HS-5 (cell line): ENCODE data around the gene FMNL2.
"Not testable (repeated sequence)": the region's sequence is repeated elsewhere in the genome, so short reads cannot be mapped to it uniquely, and the experiment has no call there.

Source experiments
- DNase-seq: peaks from one replicate; pipeline ENCODE4 v3.0.0-alpha.2; 2012; ENCODE audit warnings: low read depth

The FMNL2 gene

DNA sequence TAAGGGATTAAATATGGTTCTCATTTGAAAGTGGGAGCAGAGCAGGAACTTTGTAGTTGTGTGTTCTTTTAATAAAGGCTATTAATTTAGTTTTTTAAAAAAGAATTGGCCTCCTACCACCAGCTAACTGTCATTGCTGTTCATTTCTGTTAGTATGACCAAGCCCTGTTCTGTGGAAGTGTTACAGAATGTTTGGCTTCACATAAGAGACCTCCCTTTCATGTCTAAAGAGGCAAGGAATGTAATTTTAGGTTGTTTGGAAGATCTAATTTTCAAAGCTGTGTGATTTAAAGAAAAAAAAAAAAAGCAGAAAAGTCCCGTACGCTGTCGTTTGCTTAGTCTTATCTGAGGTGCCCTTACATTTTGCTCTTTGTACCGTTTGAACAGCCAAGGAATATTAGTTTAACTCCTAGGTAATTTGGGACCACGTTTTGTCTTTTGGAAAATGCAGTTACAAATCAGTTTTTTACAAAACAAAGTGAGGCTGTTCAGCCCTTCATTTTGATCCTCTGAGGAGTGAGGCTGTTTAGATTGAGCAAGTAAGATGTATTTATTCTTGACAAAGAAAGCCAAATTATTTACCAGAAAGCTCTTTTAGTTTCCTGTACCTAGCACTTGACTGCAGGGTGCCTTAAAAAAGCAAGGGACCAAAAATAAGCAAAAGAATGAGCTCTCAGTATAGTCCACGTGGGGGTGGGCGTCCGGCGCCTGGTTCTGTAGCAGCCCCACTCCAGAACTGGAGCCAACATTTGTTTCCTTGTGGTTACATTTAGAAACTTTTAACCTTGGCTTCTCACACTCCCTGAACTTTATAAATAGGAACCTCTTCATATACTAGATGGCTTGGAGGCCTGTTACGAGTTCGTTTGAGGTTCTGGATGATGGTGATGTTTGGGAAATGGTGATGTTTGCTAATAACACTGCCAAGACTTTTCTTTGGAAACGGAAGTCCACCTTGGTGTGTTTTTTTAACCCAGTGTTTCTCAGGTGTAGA is 136.2 kb downstream of the FMNL2 start:
- no peak for DNase-seq

GRCh38 chr2:152472481-152472887 is 137.5 kb downstream of the FMNL2 start:
- DNase-seq = no peak

DNA sequence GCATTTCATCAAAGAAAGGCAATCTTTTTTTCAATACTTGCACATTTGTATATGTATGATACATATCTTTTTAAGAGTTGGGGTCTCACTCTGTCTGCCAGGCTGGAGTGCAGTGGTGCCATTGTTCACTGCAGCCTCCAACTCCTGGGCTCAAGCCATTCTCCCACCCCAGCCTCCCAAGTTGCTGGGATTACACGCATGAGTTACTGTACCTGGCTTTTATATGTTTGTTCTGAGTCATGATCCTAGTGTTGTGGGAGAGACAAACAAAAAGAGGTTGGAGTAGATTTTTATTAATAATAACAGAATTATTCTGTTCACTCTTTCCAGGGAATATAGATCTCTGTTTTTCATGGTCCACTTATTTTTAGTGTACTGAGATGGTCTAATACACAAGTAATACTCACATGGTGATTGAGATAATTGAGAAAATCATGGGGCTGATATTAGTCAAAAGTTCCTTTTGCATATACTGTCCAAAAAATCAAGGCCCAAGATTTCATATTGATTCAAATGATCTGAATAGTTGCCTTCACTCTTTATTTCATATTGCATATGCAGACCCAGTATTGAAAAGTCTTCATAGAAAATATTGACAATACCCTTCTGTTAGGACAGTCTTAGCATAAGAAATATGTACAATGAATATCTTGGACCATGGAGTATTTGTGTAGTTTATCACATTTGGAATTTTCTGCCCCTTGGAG is 138.3 kb downstream of the FMNL2 start:
- no peak for DNase-seq

DNA sequence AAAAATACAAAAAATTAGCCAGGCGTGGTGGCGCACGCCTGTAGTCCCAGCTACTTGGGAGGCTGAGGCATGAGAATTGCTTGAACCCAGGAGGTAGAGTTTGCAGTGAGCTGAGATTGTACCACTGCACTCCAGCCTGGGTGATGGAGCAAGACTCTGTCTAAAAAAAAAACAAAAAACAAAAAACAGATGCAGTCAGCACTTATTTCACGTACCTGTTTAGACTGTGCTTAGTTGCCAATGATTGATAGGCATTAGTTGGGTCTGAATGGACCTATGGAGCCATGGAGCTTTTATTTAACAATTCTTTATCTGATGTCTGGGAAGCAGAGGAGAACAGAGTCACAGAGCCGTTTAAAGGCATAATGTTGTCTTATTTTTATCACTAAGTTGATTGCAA is 139.5 kb downstream of the FMNL2 start:
- DNase-seq = not testable (repeated sequence)

DNA sequence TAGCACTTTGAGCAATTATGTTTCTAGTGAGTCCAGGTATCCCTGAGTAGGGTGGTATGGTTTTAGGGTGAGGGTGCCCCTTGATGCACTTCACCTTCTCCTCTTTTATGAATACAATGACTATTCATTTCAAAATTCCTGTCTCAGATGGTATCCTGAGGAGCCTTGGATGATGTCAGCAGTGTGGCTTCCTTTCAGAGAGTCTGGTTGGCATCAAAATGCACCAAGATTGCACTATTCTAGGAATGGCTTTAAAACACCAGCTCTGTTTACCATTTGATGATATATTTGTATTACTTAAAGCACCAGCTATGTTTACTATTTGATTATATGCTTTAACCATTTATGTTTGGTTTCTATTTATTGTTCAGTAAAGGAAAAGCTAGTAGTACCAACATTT is 141.0 kb downstream of the FMNL2 start:
- no peak for DNase-seq

DNA sequence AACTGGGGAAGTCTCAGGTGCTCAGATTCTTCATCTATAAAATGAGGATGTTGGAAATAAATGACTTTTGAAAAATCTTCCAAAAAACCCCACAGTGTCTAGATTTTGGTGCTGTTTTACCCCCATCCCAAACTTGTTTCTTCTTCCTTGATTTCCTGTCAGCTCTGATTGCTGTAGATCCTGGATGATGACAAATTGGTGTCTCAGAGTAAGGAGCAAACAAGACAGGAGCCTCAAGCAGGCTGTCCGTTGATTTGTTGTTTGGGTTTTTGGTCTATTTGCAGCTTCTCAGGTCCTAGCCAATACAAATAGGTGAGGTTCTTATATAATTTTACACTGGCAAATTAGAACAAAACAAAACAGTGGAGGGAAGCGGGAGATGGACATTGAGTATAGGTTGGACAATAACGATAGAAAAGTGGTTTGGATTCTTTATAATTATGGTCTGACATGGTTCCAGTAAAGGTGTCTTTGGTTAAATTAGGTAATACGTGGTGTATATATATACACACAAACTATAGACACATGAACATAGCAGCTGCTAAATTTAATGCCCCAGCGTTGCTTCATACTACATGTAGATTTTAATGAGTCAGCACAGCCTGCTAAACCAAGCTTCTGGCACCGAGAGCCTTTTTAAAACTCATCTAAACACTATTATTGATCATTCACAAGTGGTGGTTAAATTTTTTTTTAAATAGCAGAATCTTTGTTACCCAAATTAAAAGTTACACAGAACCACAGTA is 142.5 kb downstream of the FMNL2 start:
- DNase-seq = no peak

GRCh38 chr2:152479282-152479681 is 144.3 kb downstream of the FMNL2 start:
- no peak for DNase-seq

DNA sequence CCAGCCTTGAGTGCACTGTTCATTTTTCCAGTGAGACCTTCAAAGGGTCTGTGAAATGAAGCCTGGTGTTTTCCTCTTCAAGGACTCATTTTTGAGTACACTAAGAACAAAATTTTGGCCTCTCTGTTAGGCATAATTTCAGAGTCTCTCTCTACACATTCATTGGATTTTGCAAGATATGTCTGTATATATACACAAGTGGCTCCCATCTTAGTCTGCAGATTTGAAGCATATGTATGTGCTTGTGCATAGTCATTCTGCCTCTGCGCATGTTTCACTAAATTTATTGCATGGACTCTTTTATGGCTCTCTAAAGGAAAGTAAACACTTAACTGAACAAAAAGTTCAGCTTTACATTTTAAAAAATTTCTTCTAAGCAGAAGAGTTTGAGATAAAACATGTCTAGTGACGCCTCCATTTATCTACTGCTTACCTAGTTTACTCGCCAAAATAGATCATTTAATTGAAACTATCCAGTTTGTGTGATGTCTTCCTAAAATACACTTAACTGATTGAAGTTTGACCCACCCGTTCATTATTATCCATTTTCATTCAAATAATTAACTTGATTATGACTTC is 145.9 kb downstream of the FMNL2 start:
- no peak for DNase-seq

- no peak for DNase-seq
Observed at GRCh38 chr2:152481881-152482583, 147.1 kb downstream of the FMNL2 start.

DNA sequence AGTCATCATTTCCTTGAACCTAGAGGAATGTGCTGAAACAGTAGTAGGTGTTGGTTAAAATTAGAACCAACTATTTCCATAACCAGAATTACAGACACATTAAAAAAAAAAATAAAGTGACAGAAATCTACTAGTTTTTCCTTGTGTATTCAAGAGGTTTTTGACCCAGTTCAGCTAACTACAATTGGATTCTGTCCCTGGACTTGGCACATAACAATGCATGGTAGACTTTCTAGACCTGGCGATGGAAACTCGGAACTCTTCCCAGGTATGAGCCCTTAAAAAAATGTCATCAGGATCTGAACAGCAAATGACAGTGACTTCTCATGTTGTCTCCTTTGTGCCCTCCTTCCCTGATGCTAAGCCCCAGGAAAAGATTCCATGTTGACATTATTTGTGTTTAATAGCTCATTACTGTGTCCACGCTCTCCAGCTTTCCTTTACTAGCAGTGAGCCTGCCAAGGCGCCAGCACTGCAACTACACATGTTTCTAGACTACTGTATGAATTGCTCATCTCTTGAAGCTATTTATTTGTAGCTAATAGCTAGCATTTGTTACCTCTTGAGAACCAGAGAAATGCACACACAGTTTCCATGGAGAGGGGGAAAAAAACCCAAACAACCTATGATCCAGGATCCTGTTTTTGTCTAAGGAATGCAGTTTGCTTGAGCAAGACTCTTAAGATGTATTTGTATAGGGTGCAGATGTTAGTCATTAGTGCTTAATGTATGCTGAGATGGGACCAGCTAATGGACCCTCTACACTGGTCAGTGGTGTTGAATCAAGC is 148.5 kb downstream of the FMNL2 start:
- no peak for DNase-seq

- no peak for DNase-seq
Observed at GRCh38 chr2:152485954-152486736, 151.2 kb downstream of the FMNL2 start.

GRCh38 chr2:152486737-152487400 is 151.9 kb downstream of the FMNL2 start:
- DNase-seq = no peak

DNA sequence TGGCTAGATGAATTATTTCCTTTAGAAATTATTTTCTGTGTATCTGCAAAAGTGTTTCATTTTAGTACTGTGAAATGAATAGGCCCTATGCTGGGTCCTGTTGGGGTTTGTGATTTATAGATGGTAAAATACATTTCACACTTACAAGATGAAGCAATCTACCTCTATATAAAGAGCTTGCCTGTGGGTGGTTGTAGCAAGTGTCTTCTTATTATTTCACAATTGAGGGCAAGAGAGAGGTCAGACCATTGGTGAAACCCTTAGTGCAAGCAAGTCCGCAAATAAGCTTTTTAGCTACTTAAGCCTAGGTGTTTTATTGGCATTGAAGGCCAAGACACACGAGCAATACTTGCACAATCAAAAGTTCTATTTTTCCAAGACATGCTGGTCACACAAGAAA is 153.1 kb downstream of the FMNL2 start:
- DNase-seq = no peak

GRCh38 chr2:152489364-152489763 is 154.4 kb downstream of the FMNL2 start:
- DNase-seq = no peak

DNA sequence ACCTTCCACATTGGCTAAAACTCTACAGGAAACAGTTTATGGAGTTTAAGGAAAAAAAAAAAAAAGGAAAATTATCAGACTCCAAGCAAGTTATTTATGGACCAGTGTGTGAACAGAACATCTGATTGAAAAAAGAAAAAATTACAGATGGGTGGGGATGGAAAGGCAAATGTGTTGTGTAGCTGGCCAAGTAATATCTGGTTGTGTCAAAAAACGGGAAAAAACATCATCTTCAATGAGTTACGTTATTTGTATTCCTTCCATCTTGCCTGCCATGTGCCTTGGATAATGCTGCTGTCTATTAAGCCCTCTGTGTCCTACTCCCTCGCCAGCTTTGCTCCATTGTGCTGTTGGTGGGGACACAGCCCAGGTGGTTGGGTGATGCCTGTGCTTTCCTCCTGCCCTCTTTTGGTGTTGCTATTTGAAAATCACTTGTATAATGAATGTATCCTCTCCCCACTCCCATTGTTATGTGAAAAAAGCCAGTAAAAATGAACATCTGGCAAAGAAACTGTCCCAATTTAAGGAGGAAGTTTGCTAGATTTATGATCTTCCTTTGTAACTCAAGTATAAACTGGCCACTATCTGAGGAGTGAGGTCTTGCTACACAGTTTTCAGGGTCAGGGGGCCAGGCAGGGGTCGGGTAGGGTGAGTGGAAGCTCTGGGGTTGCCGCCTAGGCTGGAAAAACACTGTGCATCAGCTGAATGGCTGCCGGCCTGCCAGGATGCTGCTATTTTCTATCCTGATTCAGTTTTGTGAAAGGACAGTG is 155.9 kb downstream of the FMNL2 start:
- no peak for DNase-seq

- no peak for DNase-seq
Observed at GRCh38 chr2:152492131-152492530, 157.2 kb downstream of the FMNL2 start.

- no peak for DNase-seq
Observed at GRCh38 chr2:152492911-152493310, 157.9 kb downstream of the FMNL2 start.

DNA sequence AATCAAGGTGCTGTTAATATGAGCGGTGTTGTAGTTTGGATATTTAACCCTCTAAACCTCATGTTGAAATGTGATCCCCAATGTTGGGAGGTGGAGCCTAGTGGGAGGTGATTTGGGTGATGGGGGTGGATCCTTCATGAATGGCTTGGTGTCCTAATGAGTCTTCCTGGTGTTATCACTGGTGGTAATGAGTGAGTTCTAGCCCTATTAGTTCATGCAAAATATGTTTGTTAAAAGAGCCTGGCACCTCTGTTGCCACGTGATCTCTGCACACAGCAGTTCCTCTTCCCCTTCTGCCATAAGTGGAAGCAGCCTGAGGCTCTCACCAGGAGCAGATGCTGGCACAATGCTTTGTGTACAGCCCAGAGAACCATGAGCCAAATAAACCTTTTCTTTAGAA is 158.4 kb downstream of the FMNL2 start:
- DNase-seq = no peak
